Thoracic aorta (tissue), 2 donors: ENCODE data around the gene HEPN1. TPM values are rescaled to one million over a fixed set of nuclear protein-coding genes. Genes with fewer than 3 reads are reported as not detected.

Source experiments
- ATAC-seq: fragments of 150-250 bp; one replicate; pipeline ENCODE4 v1.8.0; 2017; ENCODE audit warnings: low read depth; ENCODE audit not compliant: insufficient number of reproducible peaks, low FRiP score
- DNase-seq: peaks from one replicate; pipeline ENCODE4 v3.0.0-alpha.2; 2020; ENCODE audit warnings: low spot score
- H3K27ac ChIP-seq, 2 donors: fragments of 200-600 bp; sonication (generic); 1 replicate in 1 of 2; 2 replicates in 1 of 2; pipeline ENCODE4 v1.5.1; 2016; ENCODE audit warnings: mild to moderate bottlenecking in 2 of 2, moderate library complexity in 2 of 2
- H3K27me3 ChIP-seq: fragments of 200-600 bp; sonication (generic); replicated peaks from 2 replicates; pipeline ENCODE4 v1.6.0; 2016; ENCODE audit warnings: mild to moderate bottlenecking; ENCODE audit not compliant: insufficient read depth
- H3K36me3 ChIP-seq: fragments of 200-600 bp; sonication (generic); one replicate; pipeline ENCODE4 v1.5.1; 2016
- H3K4me1 ChIP-seq, 2 donors: fragments of 200-600 bp; sonication (generic); 1 replicate in 1 of 2; 2 replicates in 1 of 2; pipeline versions ENCODE4 v1.5.1 to v1.6.0; 2016; ENCODE audit warnings: low read depth in 2 of 2, mild to moderate bottlenecking in 1 of 2; ENCODE audit not compliant: control insufficient read depth in 1 of 2
- H3K4me3 ChIP-seq: fragments of 200-600 bp; sonication (generic); 2 replicates; pipeline ENCODE4 v1.5.1; 2016; ENCODE audit warnings: mild to moderate bottlenecking
- H3K9me3 ChIP-seq: fragments of 200-600 bp; sonication (generic); 2 replicates; pipeline ENCODE4 v1.5.1; 2016
- CTCF ChIP-seq: fragments of 200-600 bp; sonication (generic); IDR thresholded peaks from one replicate; pipeline ENCODE4 v1.5.1; 2019; ENCODE audit warnings: antibody characterized with exemption
- total RNA-seq, 2 donors: library from RNA; depleted of rRNA; stranded (reverse); fragments of >200 nt; gene quantifications; one replicate each; pipeline versions ENCODE4 v1.1.0 to v1.2.3, GENCODE V29; 2016

HEPN1 gene
- total RNA-seq, 2 donors from 2014 or later, result 0.41 TPM; not detected in 1

DNA sequence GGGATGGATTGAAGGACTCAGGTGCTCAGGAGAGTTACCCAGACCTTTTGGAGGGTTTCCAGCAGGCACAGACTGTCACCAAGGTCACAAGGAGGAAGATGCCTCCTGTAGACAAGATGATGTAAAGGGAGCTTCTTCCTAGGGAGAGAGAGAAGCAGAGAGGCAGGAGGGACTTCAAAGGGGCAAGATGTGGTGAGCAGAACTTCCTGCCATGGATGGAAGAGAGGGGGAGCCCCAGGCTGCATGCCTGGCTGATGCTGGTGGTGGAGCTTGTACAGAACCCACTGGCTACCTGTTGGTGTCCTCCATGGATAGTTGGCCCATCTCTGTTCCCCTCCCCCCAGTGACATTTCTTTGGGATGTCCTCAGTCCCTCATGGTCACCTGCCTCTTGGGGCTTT is 4.2 kb downstream of the HEPN1 start:
- no peak for TF ChIP-seq CTCF
- ATAC-seq, result no peak
- Histone ChIP-seq H3K27me3 (no peaks in the 10 kb centered on the region), H3K36me3 (no peaks in the 10 kb centered on the region), H3K4me3 (no peak overlapping the region), H3K4me1 (no peaks in the 10 kb centered on the region), H3K9me3 (no peaks in the 10 kb centered on the region), H3K27ac (no peak overlapping the region)
- DNase-seq, result no peak

GRCh38 chr11:124928942-124929665 is 10.1 kb downstream of the HEPN1 start:
- DNase-seq (no peak), ATAC-seq (no peak)
- Histone ChIP-seq H3K27me3 (no peaks in the 10 kb centered on the region), H3K36me3 (no peaks in the 10 kb centered on the region), H3K27ac (no peak overlapping the region), H3K4me1 (no peaks in the 10 kb centered on the region), H3K4me3 (no peak overlapping the region), H3K9me3 (no peaks in the 10 kb centered on the region)
- no peak for TF ChIP-seq CTCF

- ATAC-seq (no peak), DNase-seq (no peak)
- TF ChIP-seq CTCF, result no peak
- H3K27ac ChIP-seq, result no peak overlapping the region
- H3K4me3 ChIP-seq, result no peak overlapping the region
- H3K9me3 ChIP-seq, result no peaks in the 10 kb centered on the region
- H3K36me3 ChIP-seq, result no peaks in the 10 kb centered on the region
- no peaks in the 10 kb centered on the region for H3K4me1 ChIP-seq
- no peaks in the 10 kb centered on the region for H3K27me3 ChIP-seq
These were observed 11.7 kb downstream of the HEPN1 start for GRCh38 chr11:124930799-124931198.

- Histone ChIP-seq H3K4me1 (no peaks in the 10 kb centered on the region), H3K36me3 (no peaks in the 10 kb centered on the region), H3K4me3 (no peak overlapping the region), H3K27me3 (no peaks in the 10 kb centered on the region), H3K9me3 (no peaks in the 10 kb centered on the region), H3K27ac (no peak overlapping the region)
- no peak for TF ChIP-seq CTCF
- ATAC-seq (no peak), DNase-seq (no peak)
These were observed 16.0 kb downstream of the HEPN1 start for GRCh38 chr11:124934862-124935547.

- Histone ChIP-seq H3K4me3 (no peak within 1 kb of the TSS), H3K4me1 (no peaks in the 10 kb centered on the region), H3K27ac (no peak within 1 kb of the TSS), H3K27me3 (no peaks in the 10 kb centered on the region), H3K9me3 (no peaks in the 10 kb centered on the region), H3K36me3 (no peaks in the 10 kb centered on the region)
- DNase-seq, result no peak
- TF ChIP-seq CTCF, result no peak
- no peak for ATAC-seq
These were observed 16.8 kb downstream of the HEPN1 start, which contains the start of gene HEPACAM for GRCh38 chr11:124935548-124936514. HEPACAM (minus strand) TSS chr11:124936047; CDS start chr11:124936006, 41 bp downstream.
